Stomach (tissue), 9 donors: Measurements from ENCODE around the gene MCC. TPM values are rescaled to one million over a fixed set of nuclear protein-coding genes. Genes with fewer than 3 reads are reported as not detected.

Experiments used
- DNase-seq, 2 donors: peaks; one replicate each; pipeline versions ENCODE4 v3.0.0 to v3.0.0-alpha.2; 2013 to 2019
- H3K27ac ChIP-seq, 5 donors: fragments of 200-600 bp in 4 of 5; sonication (generic) in 4 of 5; one replicate each; pipeline ENCODE4 v1.5.1; 2013 to 2019; ENCODE audit warnings: mild to moderate bottlenecking in 1 of 5, moderate library complexity in 1 of 5
- H3K27me3 ChIP-seq, 3 donors: fragments of 200-600 bp; sonication (generic); one replicate each; pipeline ENCODE4 v1.5.1; 2017 to 2019; ENCODE audit warnings: mixed run types in 1 of 3
- H3K36me3 ChIP-seq, 4 donors: fragments of 200-600 bp; sonication (generic); 1 replicate in 3 of 4; 2 replicates in 1 of 4; pipeline ENCODE4 v1.5.1; 2016 to 2019
- H3K4me1 ChIP-seq, 4 donors: fragments of 200-600 bp; sonication (generic); one replicate each; pipeline ENCODE4 v1.5.1; 2016 to 2019
- H3K4me3 ChIP-seq, 4 donors: fragments of 200-600 bp; sonication (generic) in 3 of 4; one replicate each; pipeline ENCODE4 v1.5.1; 2016 to 2019; ENCODE audit warnings: mild to moderate bottlenecking in 1 of 4
- H3K9me3 ChIP-seq, 4 donors: fragments of 200-600 bp; sonication (generic); one replicate each; pipeline ENCODE4 v1.5.1; 2016 to 2019
- EP300 ChIP-seq: sonication (generic); formaldehyde crosslinking; IDR thresholded peaks from one replicate; pipeline ENCODE4 v1.6.1; 2017; ENCODE audit warnings: antibody characterized with exemption
- POLR2A ChIP-seq, 4 donors: fragments of 450-650 bp; IDR thresholded peaks; one replicate each; pipeline ENCODE4 v1.6.1; 2016; ENCODE audit warnings: antibody characterized with exemption in 4 of 4, control low read depth in 2 of 4, mild to moderate bottlenecking in 1 of 4, moderate library complexity in 1 of 4
- POLR2AphosphoS5 ChIP-seq, 3 donors: sonication (generic); formaldehyde crosslinking; IDR thresholded peaks; one replicate each; pipeline ENCODE4 v1.6.1; 2016; ENCODE audit warnings: antibody characterized with exemption in 3 of 3
- WGBS, 5 donors: extraction: QIAGEN DNeasy Blood & Tissue Kit in 3 of 5; methylation state at CpG; one replicate each; pipeline versions ENCODE4 v1.1.5 to v1.1.7; 2013 to 2018; 5-methylcytosine and 5-hydroxymethylcytosine counted together
- intact Hi-C: fragments of 100-400 bp; cut with DNase I; formaldehyde crosslinking; loops from one replicate; pipeline ENCODE4 v1.15.1; 2023; ENCODE audit warnings: low total_unique reads
- polyA plus RNA-seq, 3 donors: library from polyadenylated mRNA; stranded (reverse); fragments of 200-250 nt; gene quantifications; one replicate each; pipeline ENCODE4 v1.2.3, GENCODE V29; 2013
- total RNA-seq, 5 donors: library from RNA; depleted of rRNA; stranded (reverse); fragments of >200 nt; gene quantifications; one replicate each; pipeline versions ENCODE4 v1.1.0 to v1.2.3, GENCODE V29; 2014 to 2016
- TF ChIP-seq, protein P1 (sequence below), 7 experiments: fragments of 450-650 bp in 4 of 7; fragments of 200-600 bp in 3 of 7; sonication (generic) in 3 of 7; IDR thresholded peaks; one replicate each; pipeline ENCODE4 v1.5.1; 2016 to 2019; ENCODE audit warnings: antibody characterized with exemption in 7 of 7, control low read depth in 2 of 7, mild to moderate bottlenecking in 1 of 7
- donor health status: healthy with polysubstance abuse.
- donor health status: Bipolar disorder and iron deficiency.
- donor health status: healthy.

Gene MCC
- total and polyA plus RNA-seq, 8 donors, result 3.8 to 35.1 (median 8.9) TPM

DNA sequence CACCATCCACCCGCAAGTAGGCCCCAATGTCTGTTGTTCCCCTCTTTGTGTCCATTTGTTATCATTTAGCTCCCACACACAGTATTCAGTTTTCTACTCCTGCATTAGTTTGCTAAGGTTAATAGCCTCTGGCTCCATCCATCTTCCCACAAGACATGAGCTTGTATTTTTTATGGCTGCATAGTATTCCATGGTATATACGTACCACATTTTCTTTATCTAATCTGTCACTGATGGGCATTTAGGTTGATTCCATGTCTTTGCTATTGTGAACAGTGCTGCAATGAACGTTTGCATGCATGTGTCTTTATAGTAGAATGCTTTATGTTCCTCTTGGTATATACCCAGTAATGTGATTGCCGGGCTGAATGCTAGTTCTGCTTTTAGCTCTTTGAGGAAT is 361.2 kb downstream of the MCC start:
- no peak overlapping the region for H3K4me3 ChIP-seq
- WGBS, 5 donors, result 63 to 70% (median 65%) methylated on average over 4 of the region's 4 CpGs
- TF ChIP-seq, protein P1, sequence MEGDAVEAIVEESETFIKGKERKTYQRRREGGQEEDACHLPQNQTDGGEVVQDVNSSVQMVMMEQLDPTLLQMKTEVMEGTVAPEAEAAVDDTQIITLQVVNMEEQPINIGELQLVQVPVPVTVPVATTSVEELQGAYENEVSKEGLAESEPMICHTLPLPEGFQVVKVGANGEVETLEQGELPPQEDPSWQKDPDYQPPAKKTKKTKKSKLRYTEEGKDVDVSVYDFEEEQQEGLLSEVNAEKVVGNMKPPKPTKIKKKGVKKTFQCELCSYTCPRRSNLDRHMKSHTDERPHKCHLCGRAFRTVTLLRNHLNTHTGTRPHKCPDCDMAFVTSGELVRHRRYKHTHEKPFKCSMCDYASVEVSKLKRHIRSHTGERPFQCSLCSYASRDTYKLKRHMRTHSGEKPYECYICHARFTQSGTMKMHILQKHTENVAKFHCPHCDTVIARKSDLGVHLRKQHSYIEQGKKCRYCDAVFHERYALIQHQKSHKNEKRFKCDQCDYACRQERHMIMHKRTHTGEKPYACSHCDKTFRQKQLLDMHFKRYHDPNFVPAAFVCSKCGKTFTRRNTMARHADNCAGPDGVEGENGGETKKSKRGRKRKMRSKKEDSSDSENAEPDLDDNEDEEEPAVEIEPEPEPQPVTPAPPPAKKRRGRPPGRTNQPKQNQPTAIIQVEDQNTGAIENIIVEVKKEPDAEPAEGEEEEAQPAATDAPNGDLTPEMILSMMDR (IDR thresholded peaks at IDR 0.05), result no peak
- TF ChIP-seq POLR2A (IDR thresholded peaks at IDR 0.05) (no peak), POLR2AphosphoS5 (IDR thresholded peaks at IDR 0.05) (no peak), EP300 (no peak)
- H3K27me3 ChIP-seq, result no peaks in the 10 kb centered on the region
- H3K9me3 ChIP-seq, result no peaks in the 10 kb centered on the region
- H3K36me3 ChIP-seq, result no peaks in the 10 kb centered on the region
- DNase-seq, result no peak
- H3K27ac ChIP-seq, result no peak overlapping the region
- H3K4me1 ChIP-seq, result peaks cover 0 to 21% (median 4%) of the 10 kb centered on the region in 4 donors
- intact Hi-C loops, result no loop called here

GRCh38 chr5:113125371-113125770 is 362.9 kb downstream of the MCC start:
- TF ChIP-seq EP300, result no peak
- no peak for TF ChIP-seq POLR2A (IDR thresholded peaks at IDR 0.05)
- TF ChIP-seq, protein P1 (IDR thresholded peaks at IDR 0.05), result no peak
- TF ChIP-seq POLR2AphosphoS5 (IDR thresholded peaks at IDR 0.05), result no peak
- no peaks in the 10 kb centered on the region for H3K27me3 ChIP-seq
- no peaks in the 10 kb centered on the region for H3K36me3 ChIP-seq
- WGBS, 5 donors, result 67 to 75% (median 69%) methylated on average over 4 of the region's 4 CpGs
- DNase-seq, result no peak
- intact Hi-C loops, result no loop called here
- no peaks in the 10 kb centered on the region for H3K9me3 ChIP-seq
- H3K4me1 ChIP-seq, result peaks cover 0 to 22% (median 4%) of the 10 kb centered on the region in 4 donors
- no peak overlapping the region for H3K27ac ChIP-seq
- no peak overlapping the region for H3K4me3 ChIP-seq

DNA sequence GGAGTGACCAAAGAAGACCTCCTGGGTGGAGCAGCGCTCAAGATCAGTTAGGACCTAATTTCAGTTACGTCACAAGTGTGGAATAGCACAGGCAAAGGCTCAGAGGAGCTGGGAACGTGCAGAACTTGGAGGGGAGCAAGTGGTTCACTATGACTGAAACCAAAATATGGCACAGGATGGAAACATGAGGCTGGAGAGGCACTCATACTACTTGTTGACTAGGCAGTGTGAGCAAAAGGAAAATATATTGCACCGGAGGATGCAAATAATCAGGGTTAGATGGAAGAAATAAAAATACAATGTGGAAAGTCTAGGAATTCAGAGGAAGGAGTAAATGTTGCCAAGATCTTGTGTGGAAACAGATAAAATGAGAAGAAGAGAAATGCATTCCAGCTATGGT is 363.3 kb downstream of the MCC start:
- H3K27ac ChIP-seq, result no peak overlapping the region
- TF ChIP-seq, protein P1 (IDR thresholded peaks at IDR 0.05), result no peak
- no peak for TF ChIP-seq POLR2A (IDR thresholded peaks at IDR 0.05)
- TF ChIP-seq EP300, result no peak
- TF ChIP-seq POLR2AphosphoS5 (IDR thresholded peaks at IDR 0.05), result no peak
- WGBS, 5 donors, result 85 to 92% (median 87%) methylated on average over 4 of the region's 4 CpGs
- no peaks in the 10 kb centered on the region for H3K36me3 ChIP-seq
- no peaks in the 10 kb centered on the region for H3K27me3 ChIP-seq
- H3K9me3 ChIP-seq, result no peaks in the 10 kb centered on the region
- DNase-seq, result no peak
- H3K4me1 ChIP-seq, result peaks cover 0 to 27% (median 4%) of the 10 kb centered on the region in 4 donors
- no peak overlapping the region for H3K4me3 ChIP-seq
- intact Hi-C loops, result no loop called here

DNA sequence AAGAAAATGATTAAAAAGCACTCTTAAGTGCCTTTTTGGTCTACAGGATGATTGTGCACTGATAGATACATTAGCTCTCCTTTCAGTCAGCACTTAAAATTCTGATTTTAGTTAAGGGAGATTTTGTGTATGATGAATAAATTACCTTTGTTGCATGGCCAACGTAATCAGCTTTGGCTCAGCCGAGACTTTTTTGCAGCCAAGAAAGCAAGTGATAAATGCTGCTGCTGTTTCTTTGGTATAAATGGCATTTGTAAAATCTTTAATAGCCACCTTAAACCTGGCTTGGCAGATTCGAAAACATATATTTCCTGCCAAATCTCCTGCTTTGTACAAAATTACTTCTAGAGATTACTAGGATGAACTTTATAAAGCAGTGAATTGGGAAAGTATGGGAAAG is 364.0 kb downstream of the MCC start:
- no peak overlapping the region for H3K4me3 ChIP-seq
- DNase-seq, result no peak
- peaks cover 0 to 33% (median 5%) of the 10 kb centered on the region in 4 donors for H3K4me1 ChIP-seq
- intact Hi-C loops, result no loop called here
- no peaks in the 10 kb centered on the region for H3K27me3 ChIP-seq
- no peak overlapping the region for H3K27ac ChIP-seq
- WGBS, 5 donors, result 18 to 43% (median 34%) methylated on average over 3 of the region's 3 CpGs
- H3K36me3 ChIP-seq, result no peaks in the 10 kb centered on the region
- TF ChIP-seq POLR2A (IDR thresholded peaks at IDR 0.05) (no peak), POLR2AphosphoS5 (IDR thresholded peaks at IDR 0.05) (no peak), EP300 (no peak)
- TF ChIP-seq, protein P1 (IDR thresholded peaks at IDR 0.05), result no peak
- H3K9me3 ChIP-seq, result no peaks in the 10 kb centered on the region
